K562 (cell line): ENCODE measurements around the gene WWC2. TPM values are rescaled to one million over a fixed set of nuclear protein-coding genes. Genes with fewer than 3 reads are reported as not detected.

Experiments
- CBFA2T3 ChIP-seq: fragments of 450-650 bp; IDR thresholded peaks from 2 replicates; pipeline ENCODE4 v1.6.1; 2017
- ELF2 ChIP-seq: fragments of 250-450 bp; sonication (Bioruptor Pico); IDR thresholded peaks from 2 replicates; pipeline ENCODE4 v1.5.0; 2021; ENCODE audit warnings: mild to moderate bottlenecking
- ETV1 ChIP-seq: fragments of 450-650 bp; conservative IDR thresholded peaks from 2 replicates; pipeline ENCODE4 v1.6.1; 2016; ENCODE audit warnings: missing genetic modification characterization, control low read depth, low read depth, missing compliant biosample characterization
- FOXM1 ChIP-seq, 2 experiments: fragments of 450-650 bp in 1 of 2; sonication (generic) in 1 of 2; formaldehyde crosslinking in 1 of 2; IDR thresholded peaks; 2 replicates each; pipeline versions ENCODE4 v1.6.1 to v1.9.0; 2017 to 2022; ENCODE audit warnings: low read depth in 2 of 2, mild to moderate bottlenecking in 2 of 2, missing genetic modification reagents in 1 of 2, moderate library complexity in 1 of 2
- HMGN3 ChIP-seq: IDR thresholded peaks from 2 replicates; pipeline ENCODE4 v1.6.1; 2011; ENCODE audit warnings: borderline replicate concordance, low read depth, mild to moderate bottlenecking, mixed read lengths, low read length; ENCODE audit not compliant: insufficient read length; ENCODE audit errors: extremely low read depth
- LEF1 ChIP-seq: fragments of 450-650 bp; IDR thresholded peaks from 2 replicates; pipeline ENCODE4 v1.6.1; 2016; ENCODE audit warnings: mild to moderate bottlenecking
- NCOA2 ChIP-seq, 2 experiments: fragments of 450-650 bp; IDR thresholded peaks; 2 replicates each; pipeline ENCODE4 v1.6.1; 2018; ENCODE audit warnings: mild to moderate bottlenecking in 2 of 2, moderate library complexity in 1 of 2; ENCODE audit not compliant: partially characterized antibody in 2 of 2
- NRF1 ChIP-seq, 2 experiments: fragments of 450-650 bp; IDR thresholded peaks in 1 of 2; conservative IDR thresholded peaks in 1 of 2; 2 replicates each; pipeline ENCODE4 v1.6.1; 2014; ENCODE audit warnings: mild to moderate bottlenecking in 2 of 2
- PKNOX1 ChIP-seq: fragments of 450-650 bp; IDR thresholded peaks from 2 replicates; pipeline ENCODE4 v1.6.1; 2016
- RCOR1 ChIP-seq, 2 experiments: IDR thresholded peaks; 2 replicates each; pipeline ENCODE4 v1.6.1; 2012; ENCODE audit warnings: low read depth in 2 of 2, low read length in 2 of 2, borderline replicate concordance in 1 of 2, improper control_type of control experiment in 1 of 2
- RREB1 ChIP-seq: fragments of 250-450 bp; sonication (Bioruptor Pico); IDR thresholded peaks from 2 replicates; pipeline ENCODE4 v1.4.0; 2020
- SRF ChIP-seq, 2 experiments: fragments of 250-450, 450-650 bp in 1 of 2; sonication (Bioruptor Pico) in 1 of 2; sonication (generic) in 1 of 2; formaldehyde crosslinking; IDR thresholded peaks; 2 replicates each; pipeline versions ENCODE4 v1.5.0 to v1.5.1; 2020 to 2022; ENCODE audit warnings: mild to moderate bottlenecking in 1 of 2, missing genetic modification reagents in 1 of 2
- TBL1XR1 ChIP-seq, 2 experiments: IDR thresholded peaks; 2 replicates each; pipeline ENCODE4 v1.6.1; 2012; ENCODE audit warnings: improper control_type of control experiment in 2 of 2, low read length in 2 of 2, mild to moderate bottlenecking in 1 of 2
- TEAD1 ChIP-seq, 2 experiments: fragments of 450-650 bp in 1 of 2; sonication (generic) in 1 of 2; formaldehyde crosslinking; IDR thresholded peaks; 2 replicates each; pipeline versions ENCODE4 v1.4.0 to v1.8.0; 2020 to 2022; ENCODE audit warnings: mild to moderate bottlenecking in 2 of 2, missing genetic modification reagents in 1 of 2
- ZEB2 ChIP-seq: fragments of 450-650 bp; IDR thresholded peaks from 2 replicates; pipeline ENCODE4 v1.6.1; 2016
- ZFP1 ChIP-seq: fragments of 450-650 bp; formaldehyde crosslinking; IDR thresholded peaks from 2 replicates; pipeline ENCODE4 v1.4.0; 2020; ENCODE audit warnings: mild to moderate bottlenecking, mixed read lengths
- ZMIZ1 ChIP-seq, 2 experiments: fragments of 150-350 bp in 1 of 2; IDR thresholded peaks; 2 replicates each; pipeline ENCODE4 v1.6.1; 2012 to 2016; ENCODE audit warnings: low read depth in 2 of 2, low read length in 2 of 2, mild to moderate bottlenecking in 1 of 2, moderate library complexity in 1 of 2
- polyA plus RNA-seq, 8 experiments: library from polyadenylated mRNA; depleted of rRNA in 4 of 8; stranded (reverse) in 5 of 8; unstranded in 3 of 8; fragments of >200 nt; fragmentation: Nextera tagmentation in 2 of 8; fragmentation: Illumina TruSeq in 1 of 8; extraction: Ambion mirVana in 2 of 8; extraction: Trizol in 1 of 8; gene quantifications; 2 replicates each; pipeline versions ENCODE4 v1.2.1 to v1.2.3, GENCODE V29; 2011 to 2014; ENCODE audit warnings: inconsistent platforms in 1 of 8, missing spikeins in 1 of 8
- total RNA-seq, 7 experiments: library from RNA; depleted of rRNA in 6 of 7; stranded (reverse); fragments of >200 nt in 6 of 7; fragmentation: Illumina TruSeq in 2 of 7; extraction: Trizol in 2 of 7; gene quantifications; 2 replicates each; pipeline versions ENCODE4 v1.2.1 to v1.2.3, GENCODE V29; 2011 to 2021; ENCODE audit warnings: low replicate concordance in 1 of 7

WWC2 gene
- total and polyA plus RNA-seq, 9 of the 15 experiments (the other 6 are each of a cell fraction or from before 2014, with no cell fraction given): 3.7 to 39.4 (median 19.6) TPM

- TF ChIP-seq ZMIZ1 (IDR thresholded peaks at IDR 0.05; ENCODE audit: low read depth in 2 of 2, low read length in 2 of 2) (peak in 1 of 2 experiments; percentile 48; a peak in 1 of 4 replicates), NCOA2 (IDR thresholded peaks at IDR 0.05; ENCODE audit: partially characterized antibody in 2 of 2) (peak in 1 of 2 experiments; percentile 56), LEF1 (peak; percentile 78), CBFA2T3 (peak; percentile 97), HMGN3 (peak; percentile 63), ZEB2 (peak; percentile 37; the same call in 1 of the 2 replicates), FOXM1 (IDR thresholded peaks at IDR 0.05; ENCODE audit: low read depth) (peak; percentile 72), FOXM1 (CRISPR knock-in tag; IDR thresholded peaks at IDR 0.05; ENCODE audit: low read depth) (no peak), ZFP1 (CRISPR knock-in tag) (no peak), SRF (CRISPR knock-in tag; IDR thresholded peaks at IDR 0.05) (no peak), PKNOX1 (no peak), ETV1 (tag) (no peak), NRF1 (conservative IDR thresholded peaks at IDR 0.05 in 1 of 2, IDR thresholded peaks at IDR 0.05 in 1 of 2) (peak; percentile 19 to 34; a peak in 1 of 4 replicates), RCOR1 (IDR thresholded peaks at IDR 0.05; ENCODE audit: borderline replicate concordance in 1 of 2, low read depth in 2 of 2, low read length in 2 of 2) (peak; percentile 65 to 86; a peak in 3 of 4 replicates), TBL1XR1 (IDR thresholded peaks at IDR 0.05; ENCODE audit: low read length in 2 of 2) (peak in 1 of 2 experiments; percentile 83; a peak in 2 of 4 replicates), TEAD1 (CRISPR knock-in tag; IDR thresholded peaks at IDR 0.05) (no peak), ELF2 (no peak), RREB1 (CRISPR knock-in tag) (no peak)
These were observed 142.2 kb downstream of the WWC2 start (continued) for GRCh38 chr4:183241322-183241640.
